Activated CD8-positive, alpha-beta T cell treated with anti-CD3 and anti-CD28 coated beads, Interleukin-2, amount 10 ng/mL, durations not matched to agents 7 days and 5 days (primary cell): ENCODE results near the gene BACE2. TPM values are rescaled to one million over a fixed set of nuclear protein-coding genes. Genes with fewer than 3 reads are reported as not detected.
A peak's percentile ranks its signal among the peaks of the same experiment; 100 is the strongest.

ENCODE experiments used
- ATAC-seq: fragments of 150-1000 bp; cut with Tn5 transposase; one replicate; pipeline ENCODE4 v1.10.0; 2021; ENCODE audit warnings: moderate library complexity
- CTCF ChIA-PET: fragments of 350-600 bp; sonication (Branson Sonifier 250); formaldehyde crosslinking; loops from one replicate; lab custom pipeline; 2021; ENCODE audit warnings: antibody characterized with exemption; lab: Charles Lee
- POLR2A ChIA-PET: fragments of 350-600 bp; sonication (Branson Sonifier 250); formaldehyde crosslinking; loops from one replicate; lab custom pipeline; 2021; ENCODE audit warnings: antibody characterized with exemption; lab: Charles Lee
- DNase-seq: peaks from one replicate; pipeline ENCODE4 v3.0.0-alpha.2; 2020
- H3K27ac Mint-ChIP-seq: one replicate; pipeline ENCODE4 v1.8.0; 2021; ENCODE audit warnings: mild to moderate bottlenecking, mixed read lengths
- H3K27me3 Mint-ChIP-seq: one replicate; pipeline ENCODE4 v1.8.0; 2021; ENCODE audit warnings: low read depth, mixed read lengths
- H3K36me3 Mint-ChIP-seq: one replicate; pipeline ENCODE4 v1.8.0; 2021; ENCODE audit warnings: low read depth, mixed read lengths
- H3K4me1 Mint-ChIP-seq: one replicate; pipeline ENCODE4 v1.8.0; 2021; ENCODE audit warnings: low read depth, mixed read lengths
- H3K4me3 Mint-ChIP-seq: one replicate; pipeline ENCODE4 v1.8.0; 2021; ENCODE audit warnings: mild to moderate bottlenecking, mixed read lengths
- H3K9me3 Mint-ChIP-seq: one replicate; pipeline ENCODE4 v1.8.0; 2022; ENCODE audit warnings: mixed read lengths; ENCODE audit not compliant: insufficient read depth
- total RNA-seq, 2 experiments: library from RNA; stranded (reverse); gene quantifications; one replicate each; pipeline ENCODE4 v1.2.3, GENCODE V29; 2021

Gene BACE2
- total RNA-seq, 2 experiments from 2014 or later = 4.1 to 4.6 TPM

DNA sequence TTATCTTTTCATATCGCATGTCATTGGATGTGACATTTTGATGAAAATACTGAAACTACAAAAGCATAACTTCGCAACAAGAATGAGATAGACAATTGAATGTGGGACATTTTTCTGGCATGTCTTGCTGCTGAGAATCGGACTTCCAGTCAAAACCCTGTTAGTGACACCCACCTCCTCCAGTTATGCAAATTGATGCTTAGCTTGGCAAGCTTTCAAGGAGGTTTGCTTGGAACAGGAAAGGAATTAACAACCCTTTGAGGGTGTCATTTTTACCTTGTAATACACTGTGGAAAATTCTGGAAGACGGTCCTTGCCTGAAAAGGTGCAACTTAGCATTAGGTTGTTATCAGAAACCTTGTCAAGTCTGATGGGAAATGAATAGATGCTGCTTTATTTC, 109.9 kb downstream of the BACE2 start:
- H3K27me3 Mint-ChIP-seq = peaks cover 2% of the 10 kb centered on the region
- POLR2A ChIA-PET = no interaction called here
- ATAC-seq = no peak

DNA sequence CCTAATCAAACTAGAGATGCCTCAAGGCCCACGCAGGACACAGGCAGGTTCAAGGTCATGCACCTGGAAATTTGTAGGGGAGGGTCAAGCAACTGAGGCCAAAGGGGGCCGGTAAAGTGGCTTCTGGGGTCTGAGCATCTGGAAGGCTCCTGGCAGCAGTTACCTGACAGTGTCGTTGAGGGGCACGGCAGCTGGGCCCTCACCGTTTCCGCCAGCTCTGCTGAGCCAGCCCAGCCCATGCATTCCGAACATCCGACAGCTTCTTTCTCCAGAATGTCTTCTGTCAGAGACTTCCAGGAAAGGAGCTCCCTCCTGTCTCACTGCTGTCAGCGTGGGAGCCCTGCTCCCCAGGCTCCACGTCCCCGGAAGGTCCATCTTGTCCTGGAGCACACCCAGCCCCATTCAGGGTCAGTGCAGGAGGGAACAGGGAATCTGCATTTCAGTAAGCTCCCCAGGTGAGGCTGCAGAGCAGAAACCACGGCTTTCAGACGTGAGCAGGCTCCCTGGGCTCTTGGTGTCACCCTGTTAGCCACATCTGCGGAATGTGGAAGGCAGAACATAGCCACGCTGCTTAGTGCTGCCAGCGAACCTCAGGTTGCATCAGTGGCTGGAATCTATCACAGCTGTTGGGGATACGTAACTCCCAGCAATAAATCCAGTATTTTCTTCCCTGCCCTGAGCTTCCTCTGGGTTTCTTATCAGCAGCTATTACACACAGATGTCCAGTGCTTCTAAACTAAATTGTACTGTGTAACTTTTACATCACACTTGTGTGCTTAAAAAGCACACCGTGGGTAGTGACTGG, 112.4 kb downstream of the BACE2 start:
- CTCF ChIA-PET = interaction anchor here (1.3 kb wide), 1 partner anchor 536 kb away, joined by 3 read pairs; no protein-coding TSS in a partner anchor
- no peaks in the 10 kb centered on the region for H3K4me1 Mint-ChIP-seq
- no peak overlapping the region for H3K27ac Mint-ChIP-seq
- H3K9me3 Mint-ChIP-seq = no peaks in the 10 kb centered on the region
- no peak for DNase-seq
- POLR2A ChIA-PET = no interaction called here
- no peak overlapping the region for H3K4me3 Mint-ChIP-seq
- ATAC-seq = no peak
- H3K27me3 Mint-ChIP-seq = peaks cover 4% of the 10 kb centered on the region
- no peaks in the 10 kb centered on the region for H3K36me3 Mint-ChIP-seq

More for the DNA sequence above, 109.9 kb downstream of the BACE2 start:
- peaks cover 2% of the 10 kb centered on the region for H3K36me3 Mint-ChIP-seq
- DNase-seq = no peak
- H3K4me1 Mint-ChIP-seq = no peaks in the 10 kb centered on the region
- H3K4me3 Mint-ChIP-seq = no peak overlapping the region
- peaks cover 2% of the 10 kb centered on the region for H3K9me3 Mint-ChIP-seq
- CTCF ChIA-PET = no interaction called here
- H3K27ac Mint-ChIP-seq = no peak overlapping the region

DNA sequence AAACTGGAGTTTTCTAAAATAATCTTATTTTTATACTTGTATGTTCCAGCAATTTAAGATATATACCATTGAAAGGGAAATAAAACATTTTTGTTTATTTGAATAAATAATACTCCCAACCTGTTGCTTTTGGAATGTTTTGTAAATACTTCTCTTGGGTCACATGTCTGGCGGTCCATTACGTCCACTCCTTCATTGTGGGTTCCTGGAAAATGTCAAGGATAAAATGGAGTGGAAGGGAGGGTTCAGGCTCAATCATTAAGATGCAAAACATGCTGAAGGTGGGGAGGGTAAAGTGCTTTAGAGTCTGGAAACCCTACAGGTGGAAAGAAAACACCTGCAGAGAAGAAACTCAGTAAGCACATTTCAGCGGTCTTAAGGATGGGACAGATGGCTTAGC, 114.5 kb downstream of the BACE2 start:
- no peaks in the 10 kb centered on the region for H3K9me3 Mint-ChIP-seq
- no peaks in the 10 kb centered on the region for H3K4me1 Mint-ChIP-seq
- ATAC-seq = no peak
- peaks cover 14% of the 10 kb centered on the region for H3K27me3 Mint-ChIP-seq
- DNase-seq = no peak
- no peaks in the 10 kb centered on the region for H3K36me3 Mint-ChIP-seq
- ChIA-PET CTCF (interaction anchor here (0.7 to 3.3 kb wide), 39 partner anchors 8 to 836 kb away, joined by 3 to 32 read pairs (median 6); no protein-coding TSS in a partner anchor), POLR2A (interaction anchor here (0.7 to 3.5 kb wide), 2 partner anchors 144 to 183 kb away, joined by 4 to 29 read pairs; partner anchors contain the start of gene MX1)
- no peak overlapping the region for H3K4me3 Mint-ChIP-seq
- H3K27ac Mint-ChIP-seq = no peak overlapping the region

DNA sequence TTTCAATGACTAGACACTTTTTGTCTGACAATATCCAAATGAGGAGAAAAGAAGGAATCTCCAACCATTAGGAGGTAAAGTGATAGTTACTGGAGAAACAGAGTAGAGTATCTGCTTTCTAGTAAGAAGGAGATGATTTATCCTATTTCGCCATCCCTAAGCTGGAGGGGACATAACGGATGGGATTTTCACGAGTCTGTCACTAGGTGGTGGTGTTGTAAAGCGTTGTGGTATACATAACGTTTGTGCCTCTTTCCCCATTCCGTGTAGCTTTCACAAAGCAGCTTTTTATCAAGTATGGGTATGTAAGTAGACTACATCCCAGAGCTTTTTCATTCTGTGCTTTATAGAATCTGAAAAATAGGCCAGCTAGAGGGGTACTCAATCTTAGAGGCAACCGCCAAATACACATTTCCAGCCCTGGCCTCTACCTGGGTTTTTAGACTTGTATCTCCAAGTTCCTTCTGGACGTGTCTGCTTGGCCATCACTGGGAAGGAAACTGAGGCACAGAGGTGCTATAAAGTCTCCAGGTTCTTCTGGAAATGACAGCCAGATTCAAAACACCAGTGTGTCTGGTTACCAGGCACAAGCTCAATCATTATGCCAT, 115.4 kb downstream of the BACE2 start:
- ATAC-seq (peak; percentile 92), DNase-seq (peak; percentile 72)
- Mint-ChIP-seq H3K27me3 (peaks cover 14% of the 10 kb centered on the region), H3K4me3 (no peak overlapping the region), H3K9me3 (no peaks in the 10 kb centered on the region), H3K36me3 (no peaks in the 10 kb centered on the region), H3K27ac (no peak overlapping the region), H3K4me1 (no peaks in the 10 kb centered on the region)
- CTCF ChIA-PET = interaction anchor here (0.7 to 3.3 kb wide), 70 partner anchors 9 to 835 kb away, joined by 3 to 32 read pairs (median 5); partner anchors contain the start of gene MX2
- POLR2A ChIA-PET = interaction anchor here (0.6 to 3.5 kb wide), 5 partner anchors 143 to 183 kb away, joined by 3 to 29 read pairs (median 4); partner anchors contain the start of gene MX1

DNA sequence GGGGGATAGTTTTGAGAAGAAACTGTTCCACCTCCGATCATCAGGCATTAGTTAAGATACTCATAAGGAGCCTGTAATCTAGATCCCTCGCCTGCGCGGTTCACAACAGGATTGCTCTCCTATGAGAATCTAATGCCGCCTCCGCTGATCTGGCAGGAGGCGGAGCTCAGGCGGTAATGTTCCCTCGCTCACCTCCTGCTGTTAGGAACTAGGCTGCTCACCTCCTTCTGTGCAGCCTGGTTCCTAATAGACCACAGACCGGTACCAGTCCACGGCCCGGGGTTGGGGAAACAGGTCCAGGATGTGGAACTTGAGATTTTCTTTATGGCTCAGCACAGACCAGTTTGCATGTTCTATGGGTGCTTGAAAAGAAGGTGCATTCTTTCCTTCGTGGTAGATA, 121.5 kb downstream of the BACE2 start:
- CTCF ChIA-PET = no interaction called here
- POLR2A ChIA-PET = no interaction called here
- Mint-ChIP-seq H3K36me3 (no peaks in the 10 kb centered on the region), H3K4me3 (no peak overlapping the region), H3K27ac (no peak overlapping the region), H3K4me1 (peaks cover 13% of the 10 kb centered on the region), H3K9me3 (no peaks in the 10 kb centered on the region), H3K27me3 (peaks cover 39% of the 10 kb centered on the region)
- ATAC-seq (no peak), DNase-seq (no peak)

DNA sequence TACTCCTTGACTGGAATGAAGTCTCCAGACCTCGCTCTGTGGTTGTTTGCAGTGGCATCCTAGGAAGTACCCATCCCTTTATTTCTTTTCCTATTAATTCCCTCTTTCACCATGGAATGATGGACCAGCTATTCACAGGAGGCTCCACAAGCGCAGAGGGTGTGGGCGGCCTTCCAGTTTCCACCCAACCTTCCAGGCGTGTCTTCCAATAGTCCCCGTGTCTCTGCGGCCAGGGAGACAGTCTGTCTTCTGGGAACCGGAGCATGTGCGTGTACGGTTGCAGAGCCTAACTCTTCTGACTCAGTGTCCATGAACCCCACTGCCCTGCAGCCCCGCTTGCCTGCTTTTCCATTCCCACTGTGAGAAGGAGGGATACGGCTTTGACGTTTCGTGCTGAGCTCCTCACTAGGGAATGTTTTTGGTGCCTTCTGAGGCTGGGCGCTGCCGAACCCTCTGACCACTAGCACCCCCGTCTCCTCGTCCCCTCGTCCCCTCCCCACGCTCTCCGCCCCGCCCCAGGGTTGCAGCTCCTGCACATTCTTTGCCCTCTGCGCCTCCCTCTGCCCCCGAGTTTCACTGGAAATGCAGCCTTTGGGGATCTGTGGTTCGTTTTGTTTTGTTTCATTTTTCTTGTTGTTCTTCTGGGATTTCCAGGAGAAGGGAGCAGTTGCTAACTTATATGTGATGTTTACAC, 122.3 kb downstream of the BACE2 start:
- Mint-ChIP-seq H3K27me3 (peaks cover 40% of the 10 kb centered on the region), H3K27ac (no peak overlapping the region), H3K4me1 (peaks cover 13% of the 10 kb centered on the region), H3K4me3 (no peak overlapping the region), H3K36me3 (no peaks in the 10 kb centered on the region), H3K9me3 (no peaks in the 10 kb centered on the region)
- CTCF ChIA-PET = interaction anchor here (1.0 kb wide), 1 partner anchor 8 kb away, joined by 3 read pairs; no protein-coding TSS in a partner anchor
- ATAC-seq = no peak
- no peak for DNase-seq
- POLR2A ChIA-PET = no interaction called here

DNA sequence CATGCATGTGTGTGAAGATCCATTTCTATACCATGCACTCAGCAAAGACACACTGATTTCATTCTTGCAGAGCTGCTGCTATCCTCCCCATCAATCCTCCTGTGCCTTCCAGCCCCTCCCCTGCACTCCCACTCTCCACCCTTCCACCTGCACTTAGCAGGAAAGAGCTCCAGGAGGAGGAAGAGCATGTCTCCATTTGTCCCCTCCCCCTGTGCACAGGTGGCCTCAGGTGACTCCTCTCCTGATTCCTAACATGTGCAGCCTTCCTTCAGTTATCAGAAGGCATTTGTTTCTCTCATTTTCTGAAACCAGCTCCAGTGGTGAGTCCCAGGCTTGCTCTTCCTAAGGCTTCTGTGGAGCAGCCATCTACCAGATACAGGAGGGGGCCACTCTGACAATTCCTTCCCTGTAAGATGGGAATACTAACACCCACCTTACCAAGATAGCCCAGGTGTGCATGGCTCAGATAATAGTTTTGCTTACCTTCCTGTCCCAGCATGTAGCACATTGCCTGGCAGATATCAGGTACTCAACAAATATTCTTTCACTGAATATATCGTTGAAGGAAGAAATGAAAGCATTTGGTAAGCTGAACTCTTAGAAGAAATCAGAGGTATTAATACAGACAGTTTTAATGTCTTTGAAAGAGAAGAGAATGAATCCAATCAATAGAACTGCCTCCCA, 126.7 kb downstream of the BACE2 start:
- H3K27me3 Mint-ChIP-seq = peaks cover 33% of the 10 kb centered on the region
- POLR2A ChIA-PET = no interaction called here
- CTCF ChIA-PET = interaction anchor here (2.5 kb wide), 1 partner anchor 11 kb away, joined by 13 read pairs; no protein-coding TSS in a partner anchor

DNA sequence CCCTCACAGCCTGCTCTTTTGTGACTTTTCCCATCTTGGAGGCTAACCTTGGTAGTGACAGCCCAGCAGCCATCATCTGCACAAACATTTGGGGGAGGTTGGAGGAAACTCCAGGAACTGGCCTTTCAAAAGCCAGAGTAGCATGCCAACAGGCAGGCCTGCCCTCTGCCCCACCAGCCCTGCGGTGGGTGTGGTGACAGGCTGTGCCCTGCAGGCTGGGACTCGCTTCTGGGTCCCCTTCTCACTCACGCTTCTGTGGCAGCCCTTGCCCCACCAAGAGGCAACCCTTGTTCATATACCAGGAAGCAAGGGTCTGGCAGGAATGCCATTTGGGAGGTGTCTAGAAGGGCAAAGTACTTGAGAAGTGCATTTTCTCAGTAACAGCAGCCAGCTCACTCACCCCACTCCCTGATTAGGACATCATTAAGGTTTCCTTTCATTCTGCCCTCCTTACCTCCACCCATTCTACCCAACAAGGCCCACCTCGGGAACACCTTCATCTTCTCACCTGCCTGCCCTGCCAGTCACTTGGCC, 127.8 kb downstream of the BACE2 start:
- DNase-seq (no peak), ATAC-seq (no peak)
- Mint-ChIP-seq H3K27ac (no peak overlapping the region), H3K9me3 (no peaks in the 10 kb centered on the region), H3K4me1 (peaks cover 13% of the 10 kb centered on the region), H3K4me3 (no peak overlapping the region), H3K36me3 (no peaks in the 10 kb centered on the region), H3K27me3 (peaks cover 24% of the 10 kb centered on the region)
- ChIA-PET POLR2A (no interaction called here), CTCF (interaction anchor here (2.5 kb wide), 1 partner anchor 12 kb away, joined by 13 read pairs; no protein-coding TSS in a partner anchor)

More for the DNA sequence above, 126.7 kb downstream of the BACE2 start:
- H3K27ac Mint-ChIP-seq = no peak overlapping the region
- DNase-seq (no peak), ATAC-seq (no peak)
- H3K4me1 Mint-ChIP-seq = peaks cover 13% of the 10 kb centered on the region
- H3K36me3 Mint-ChIP-seq = no peaks in the 10 kb centered on the region
- no peaks in the 10 kb centered on the region for H3K9me3 Mint-ChIP-seq
- H3K4me3 Mint-ChIP-seq = no peak overlapping the region

DNA sequence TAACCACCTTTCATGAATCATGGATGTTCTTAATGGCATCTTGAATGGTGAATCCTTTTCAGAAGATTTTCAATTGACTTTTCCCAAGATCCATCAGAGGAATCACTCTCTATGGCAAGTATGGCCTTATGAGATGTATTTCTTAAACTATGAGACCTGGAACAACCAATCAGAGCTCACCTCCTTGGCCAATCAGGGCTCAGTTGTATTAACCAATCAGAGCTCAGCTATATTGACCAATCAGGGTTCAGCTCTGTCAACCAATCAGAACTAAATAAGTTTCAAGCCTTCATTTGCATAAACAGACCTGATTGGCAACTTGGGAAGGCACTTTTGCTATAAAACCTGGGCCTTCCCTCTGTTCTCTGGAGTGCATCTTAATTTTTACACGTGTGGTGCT, 135.0 kb downstream of the BACE2 start:
- peaks cover 9% of the 10 kb centered on the region for H3K9me3 Mint-ChIP-seq
- H3K4me3 Mint-ChIP-seq = no peak overlapping the region
- ChIA-PET CTCF (no interaction called here), POLR2A (no interaction called here)
- no peaks in the 10 kb centered on the region for H3K36me3 Mint-ChIP-seq
- peaks cover 31% of the 10 kb centered on the region for H3K27me3 Mint-ChIP-seq
- no peaks in the 10 kb centered on the region for H3K4me1 Mint-ChIP-seq
- no peak for ATAC-seq
- no peak for DNase-seq
- no peak overlapping the region for H3K27ac Mint-ChIP-seq

DNA sequence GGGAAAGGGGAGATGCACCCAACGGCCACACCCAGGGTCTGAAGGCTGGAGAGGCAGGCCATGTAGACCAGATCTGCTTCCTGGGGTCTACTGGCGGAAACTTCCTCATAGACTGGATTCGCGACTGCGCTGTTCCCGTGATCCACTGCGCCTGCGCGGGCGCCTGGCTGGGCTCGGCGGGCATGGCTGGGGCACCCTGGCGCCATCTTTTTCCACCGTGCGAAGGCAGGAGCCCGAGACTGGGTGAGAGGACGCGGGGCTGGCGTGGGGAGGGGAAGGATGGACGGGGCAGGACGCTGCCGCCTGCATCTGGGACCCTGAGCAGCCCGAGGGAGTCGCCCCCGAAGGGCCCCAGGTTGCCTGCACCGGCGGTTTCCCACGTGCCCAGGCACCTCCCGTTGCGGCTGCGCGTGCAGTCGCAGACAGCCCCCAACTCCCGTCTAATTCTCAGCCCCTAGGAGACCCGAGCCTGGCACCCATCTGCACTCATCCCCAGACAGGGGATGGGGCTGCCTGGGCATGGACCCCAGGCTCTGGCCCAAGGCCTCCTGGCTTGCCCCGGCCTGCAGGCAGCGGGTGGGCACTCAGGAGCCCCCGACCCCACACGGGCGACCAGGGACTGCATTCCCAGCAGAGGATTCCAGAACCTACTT, 136.2 kb downstream of the BACE2 start:
- ATAC-seq (no peak), DNase-seq (no peak)
- ChIA-PET POLR2A (no interaction called here), CTCF (no interaction called here)
- Mint-ChIP-seq H3K4me1 (no peaks in the 10 kb centered on the region), H3K27me3 (peaks cover 26% of the 10 kb centered on the region), H3K36me3 (no peaks in the 10 kb centered on the region), H3K27ac (no peak overlapping the region), H3K4me3 (no peak overlapping the region), H3K9me3 (peaks cover 9% of the 10 kb centered on the region)
